Stimulated activated CD8-positive, alpha-beta memory T cell treated with anti-CD3 and anti-CD28 coated beads, Interleukin-12 subunit alpha, Interleukin-12 subunit beta, amount 100 ng/mL, for 1 hour (primary cell): ENCODE measurements around the gene ZCCHC4.

ENCODE experiments used
- DNase-seq: peaks from one replicate; pipeline ENCODE4 v3.0.0-alpha.2; 2020; ENCODE audit warnings: low read depth

Gene ZCCHC4

GRCh38 chr4:25377572-25378436 is 65.2 kb downstream of the ZCCHC4 start:
- no peak for DNase-seq

DNA sequence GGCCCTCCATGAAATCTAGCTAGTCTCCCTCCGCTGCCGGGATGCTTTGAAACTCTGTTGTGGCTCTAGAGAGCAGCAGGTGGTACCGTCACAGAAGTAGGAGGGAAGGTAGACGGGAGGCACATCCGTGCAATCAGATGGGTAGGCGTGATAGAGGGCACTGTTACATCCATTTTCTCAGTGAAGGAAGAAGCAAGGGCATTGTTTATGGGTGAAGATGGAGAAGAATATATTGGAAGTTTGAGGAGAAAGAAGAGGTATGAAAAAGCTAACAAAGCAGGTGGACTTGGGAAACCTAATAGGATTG is 65.8 kb downstream of the ZCCHC4 start:
- DNase-seq, result no peak

DNA sequence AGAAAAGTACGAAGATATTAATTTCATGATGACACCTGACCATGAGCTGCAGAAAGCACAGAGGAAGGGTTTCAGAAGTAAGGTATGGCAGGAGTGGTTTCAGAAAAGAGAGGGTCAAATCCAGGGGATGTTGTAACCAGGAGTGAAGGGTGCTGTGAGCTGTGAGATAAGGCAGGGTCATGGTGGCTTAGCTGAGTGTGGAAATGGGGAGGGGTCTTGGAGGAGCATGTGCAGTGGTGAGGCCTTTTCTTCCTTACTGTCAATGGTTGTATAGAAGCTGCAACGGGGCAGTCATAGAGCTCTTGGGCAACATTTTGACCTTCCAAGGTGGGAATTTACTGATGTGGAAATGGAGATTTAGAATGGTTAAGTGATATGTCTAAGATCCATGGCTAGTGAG is 67.0 kb downstream of the ZCCHC4 start:
- no peak for DNase-seq

DNA sequence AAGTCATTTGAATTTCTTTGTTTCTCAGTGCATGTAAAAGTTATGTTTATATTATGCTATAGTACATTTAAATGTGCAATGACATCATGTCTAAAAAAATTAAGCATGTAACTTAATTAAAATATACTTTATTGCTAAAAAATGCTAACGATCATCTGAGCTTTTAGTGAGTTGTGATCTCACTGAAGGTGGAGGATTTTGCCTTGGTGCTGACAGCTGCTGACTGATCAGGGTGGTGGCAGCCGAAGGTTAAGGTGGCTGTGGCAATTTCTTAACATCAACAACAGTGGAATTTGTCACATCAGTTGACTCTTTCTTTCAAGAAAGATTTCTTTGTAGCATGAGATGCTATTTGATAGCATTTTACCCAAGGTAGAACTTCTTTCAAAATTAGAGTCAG is 71.1 kb downstream of the ZCCHC4 start:
- no peak for DNase-seq

GRCh38 chr4:25386926-25387325 is 74.4 kb downstream of the ZCCHC4 start:
- DNase-seq, result no peak

DNA sequence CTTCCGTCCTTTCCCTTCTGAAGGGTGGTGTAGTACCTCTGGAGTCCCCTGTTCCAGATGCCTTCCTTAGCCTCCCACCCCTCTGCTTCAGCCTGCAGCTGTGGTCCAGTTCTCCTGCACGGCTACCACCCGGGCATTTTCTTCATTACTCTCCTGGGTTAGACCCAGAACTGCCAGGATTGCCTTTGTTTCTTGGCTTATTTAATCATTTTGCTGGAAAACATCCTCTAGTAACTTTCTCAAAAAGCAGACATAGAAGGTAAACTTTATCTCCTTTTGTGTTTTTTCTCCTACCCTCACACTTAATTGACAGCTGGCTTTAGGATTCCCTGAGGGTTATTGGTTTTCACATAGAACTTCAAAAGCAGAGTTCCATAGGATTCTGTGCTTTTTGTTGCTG is 84.7 kb downstream of the ZCCHC4 start:
- no peak for DNase-seq

- DNase-seq, result no peak
These were observed 86.9 kb downstream of the ZCCHC4 start for GRCh38 chr4:25399510-25399909.

GRCh38 chr4:25401066-25401465 is 88.5 kb downstream of the ZCCHC4 start:
- no peak for DNase-seq

DNA sequence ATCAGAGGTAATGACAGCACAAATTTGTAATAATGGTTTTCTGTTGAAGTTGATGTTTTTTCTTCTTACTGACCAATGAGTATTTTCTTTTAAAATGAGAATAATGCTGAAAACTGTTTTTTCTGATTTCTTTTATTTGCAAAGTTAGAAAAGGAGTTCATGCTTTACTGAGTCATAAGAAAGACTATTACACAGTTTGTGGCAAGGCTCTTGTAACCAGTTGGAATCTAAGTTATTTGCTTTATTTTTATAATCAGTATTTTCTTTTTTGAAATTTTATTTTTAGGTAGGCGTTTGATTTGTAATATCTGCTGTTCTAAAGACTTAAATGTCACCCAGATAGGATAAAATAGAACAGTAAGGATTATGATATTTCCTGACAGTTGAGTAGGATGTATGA is 89.9 kb downstream of the ZCCHC4 start:
- no peak for DNase-seq

GRCh38 chr4:25403699-25404098 is 91.1 kb downstream of the ZCCHC4 start:
- DNase-seq, result no peak

DNA sequence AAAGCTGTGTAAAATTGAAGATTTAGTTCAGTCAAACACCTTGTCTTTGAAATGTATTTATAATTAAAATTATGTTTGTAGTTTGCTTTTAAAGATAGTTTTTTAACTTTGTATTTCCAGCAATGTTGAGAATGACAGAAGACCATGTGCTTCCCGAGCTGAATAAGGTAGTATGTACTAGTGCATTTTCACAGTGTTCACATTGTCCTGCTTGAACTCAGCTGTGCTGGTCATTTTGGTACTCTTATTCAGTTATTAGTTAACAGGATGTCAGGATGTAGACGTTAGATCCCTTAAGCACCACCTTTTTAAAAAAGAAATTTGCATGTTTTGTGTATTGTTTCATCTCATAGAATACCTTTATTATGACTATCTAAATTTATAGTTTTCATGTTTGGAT is 92.9 kb downstream of the ZCCHC4 start:
- no peak for DNase-seq

GRCh38 chr4:25406081-25406692 is 93.6 kb downstream of the ZCCHC4 start:
- DNase-seq, result no peak

- no peak for DNase-seq
These were observed 98.4 kb downstream of the ZCCHC4 start for GRCh38 chr4:25410820-25411529.

- DNase-seq, result no peak
These were observed 100.7 kb downstream of the ZCCHC4 start for GRCh38 chr4:25413261-25413660.

DNA sequence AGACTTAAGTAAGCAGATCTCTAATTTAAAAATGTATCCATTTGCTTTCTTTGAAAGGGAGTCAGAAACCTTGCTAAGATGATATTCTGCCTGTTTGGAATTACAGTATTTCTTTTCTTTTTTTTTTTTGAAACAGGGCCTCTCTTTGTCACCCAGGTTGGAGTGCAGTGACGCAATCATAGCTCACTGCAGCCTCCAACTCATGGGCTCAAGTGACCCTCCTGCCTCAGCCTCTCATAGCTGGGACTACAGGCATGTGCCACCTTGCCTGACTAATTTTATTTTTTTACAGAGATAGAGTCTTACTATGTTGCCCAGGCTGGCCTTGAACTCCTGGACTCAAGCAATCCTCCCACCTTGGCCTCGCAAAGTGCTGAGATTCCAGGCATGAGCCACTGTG is 104.4 kb downstream of the ZCCHC4 start:
- no peak for DNase-seq
